Measurements from ENCODE around the gene PRPF39. TPM values are rescaled to one million over a fixed set of nuclear protein-coding genes. Genes with fewer than 3 reads are reported as not detected.

The PRPF39 gene
- total RNA-seq, 5 donors from 2014 or later (not counting 1 experiment from before 2014, with no cell fraction given): 54.4 to 62.5 (median 56.9) TPM

- Mint-ChIP-seq H3K36me3 (peaks cover 20% of the 10 kb centered on the region), H3K4me1 (no peaks in the 10 kb centered on the region), H3K27ac (no peak overlapping the region), H3K27me3 (no peaks in the 10 kb centered on the region), H3K4me3 (no peak overlapping the region), H3K9me3 (no peaks in the 10 kb centered on the region)
- H3K4me1 ChIP-seq (ENCODE audit: control insufficient read depth in 1 of 2, extremely low read depth in 1 of 2, insufficient read depth in 2 of 2, low read length in 2 of 2): no peaks in the 10 kb centered on the region
- H3K36me3 ChIP-seq (ENCODE audit: control insufficient read depth in 2 of 2, extremely low read depth in 1 of 2, insufficient read depth in 1 of 2, low read length in 1 of 2): peaks cover 2 to 13% of the 10 kb centered on the region in 2 donors
- DNase-seq: no peak
- H3K27me3 ChIP-seq (replicated peaks in 1 of 2; ENCODE audit: control insufficient read depth in 2 of 2, extremely low read depth in 1 of 2, insufficient read depth in 2 of 2, low read length in 1 of 2): no peaks in the 10 kb centered on the region
- ChIA-PET CTCF (interaction anchor here in 1 of 2 donors (0.5 to 0.6 kb wide), 2 partner anchors 25 to 95 kb away, joined by 3 to 5 read pairs; no protein-coding TSS in a partner anchor), POLR2A (interaction anchor here in 1 of 2 donors (0.7 kb wide), 1 partner anchor 7 kb away, joined by 6 read pairs; no protein-coding TSS in a partner anchor)
- no peak overlapping the region for H3K27ac ChIP-seq (ENCODE audit: low read length)
- ATAC-seq (replicated peaks in 1 of 4): no peak
- WGBS (ENCODE audit: insufficient coverage): 93% methylated on average over 3 of the region's 5 CpGs
- H3K4me3 ChIP-seq (ENCODE audit: control insufficient read depth in 1 of 2, extremely low read depth in 1 of 2, low read length in 1 of 2): no peak overlapping the region
- H3K9me3 ChIP-seq: no peaks in the 10 kb centered on the region
Measured at GRCh38 chr14:45044638-45045037, 39.3 kb upstream of the PRPF39 start.

- Histone ChIP-seq H3K4me1 (ENCODE audit: control insufficient read depth in 1 of 2, extremely low read depth in 1 of 2, insufficient read depth in 2 of 2, low read length in 2 of 2) (no peaks in the 10 kb centered on the region), H3K27me3 (replicated peaks in 1 of 2; ENCODE audit: control insufficient read depth in 2 of 2, extremely low read depth in 1 of 2, insufficient read depth in 2 of 2, low read length in 1 of 2) (no peaks in the 10 kb centered on the region), H3K9me3 (no peaks in the 10 kb centered on the region), H3K4me3 (ENCODE audit: control insufficient read depth in 1 of 2, extremely low read depth in 1 of 2, low read length in 1 of 2) (no peak overlapping the region), H3K36me3 (ENCODE audit: control insufficient read depth in 2 of 2, extremely low read depth in 1 of 2, insufficient read depth in 1 of 2, low read length in 1 of 2) (peaks cover 3 to 5% of the 10 kb centered on the region in 2 donors), H3K27ac (ENCODE audit: low read length) (no peak overlapping the region)
- whole genome bisulfite sequencing (ENCODE audit: insufficient coverage): 90% methylated on average over 2 of the region's 2 CpGs
- Mint-ChIP-seq H3K4me1 (no peaks in the 10 kb centered on the region), H3K36me3 (peaks cover 31% of the 10 kb centered on the region), H3K27ac (no peak overlapping the region), H3K9me3 (no peaks in the 10 kb centered on the region), H3K4me3 (no peak overlapping the region), H3K27me3 (no peaks in the 10 kb centered on the region)
- ChIA-PET POLR2A (no interaction called here), CTCF (interaction anchor here in 1 of 2 donors (0.6 kb wide), 1 partner anchor 83 kb away, joined by 5 read pairs; no protein-coding TSS in a partner anchor)
- DNase-seq: no peak
- no peak for ATAC-seq (replicated peaks in 1 of 4)
Measured at GRCh38 chr14:45048385-45048784, 35.5 kb upstream of the PRPF39 start.

- no peak overlapping the region for H3K4me3 ChIP-seq (ENCODE audit: control insufficient read depth in 1 of 2, extremely low read depth in 1 of 2, low read length in 1 of 2)
- no peaks in the 10 kb centered on the region for H3K27me3 ChIP-seq (replicated peaks in 1 of 2; ENCODE audit: control insufficient read depth in 2 of 2, extremely low read depth in 1 of 2, insufficient read depth in 2 of 2, low read length in 1 of 2)
- no peak overlapping the region for H3K27ac ChIP-seq (ENCODE audit: low read length)
- Mint-ChIP-seq H3K36me3 (peaks cover 43% of the 10 kb centered on the region), H3K27me3 (no peaks in the 10 kb centered on the region), H3K4me1 (no peaks in the 10 kb centered on the region), H3K27ac (no peak overlapping the region), H3K9me3 (peaks cover 0 to under 1% (median 0%) of the 10 kb centered on the region in 3 donors), H3K4me3 (no peak overlapping the region)
- H3K4me1 ChIP-seq (ENCODE audit: control insufficient read depth in 1 of 2, extremely low read depth in 1 of 2, insufficient read depth in 2 of 2, low read length in 2 of 2): no peaks in the 10 kb centered on the region
- H3K9me3 ChIP-seq: no peaks in the 10 kb centered on the region
- DNase-seq (no peak), ATAC-seq (replicated peaks in 1 of 4) (no peak)
- CTCF ChIA-PET: no interaction called here
- POLR2A ChIA-PET: no interaction called here
- peaks cover 0 to 12% of the 10 kb centered on the region in 2 donors for H3K36me3 ChIP-seq (ENCODE audit: control insufficient read depth in 2 of 2, extremely low read depth in 1 of 2, insufficient read depth in 1 of 2, low read length in 1 of 2)
Measured at GRCh38 chr14:45051180-45051579, 32.7 kb upstream of the PRPF39 start.

- no CpG with 5 or more reads among the region's 4 CpGs for WGBS (ENCODE audit: insufficient coverage)
- DNase-seq (no peak), ATAC-seq (replicated peaks in 1 of 4) (no peak)
- H3K27ac ChIP-seq (ENCODE audit: low read length): no peak overlapping the region
- peaks cover 2% of the 10 kb centered on the region for H3K9me3 ChIP-seq
- no peak overlapping the region for H3K27ac Mint-ChIP-seq
- no peaks in the 10 kb centered on the region for H3K27me3 Mint-ChIP-seq
- CTCF ChIA-PET: interaction anchor here in 1 of 2 donors (1.0 kb wide), 1 partner anchor 155 kb away, joined by 3 read pairs; a partner anchor contains a TSS
- H3K36me3 ChIP-seq (ENCODE audit: control insufficient read depth in 2 of 2, extremely low read depth in 1 of 2, insufficient read depth in 1 of 2, low read length in 1 of 2): peaks cover 0 to 12% of the 10 kb centered on the region in 2 donors
- no peaks in the 10 kb centered on the region for H3K4me1 Mint-ChIP-seq
- H3K4me3 Mint-ChIP-seq: no peak overlapping the region
- no peak overlapping the region for H3K4me3 ChIP-seq (ENCODE audit: control insufficient read depth in 1 of 2, extremely low read depth in 1 of 2, low read length in 1 of 2)
- peaks cover 44% of the 10 kb centered on the region for H3K36me3 Mint-ChIP-seq
- no peaks in the 10 kb centered on the region for H3K4me1 ChIP-seq (ENCODE audit: control insufficient read depth in 1 of 2, extremely low read depth in 1 of 2, insufficient read depth in 2 of 2, low read length in 2 of 2)
- POLR2A ChIA-PET: no interaction called here
- no peaks in the 10 kb centered on the region for H3K27me3 ChIP-seq (replicated peaks in 1 of 2; ENCODE audit: control insufficient read depth in 2 of 2, extremely low read depth in 1 of 2, insufficient read depth in 2 of 2, low read length in 1 of 2)
- peaks cover 0 to 8% (median 0%) of the 10 kb centered on the region in 3 donors for H3K9me3 Mint-ChIP-seq
Measured at GRCh38 chr14:45051896-45052295, 32.0 kb upstream of the PRPF39 start.

GRCh38 chr14:45057349-45057748 is 26.6 kb upstream of the PRPF39 start:
- Histone ChIP-seq H3K4me3 (ENCODE audit: control insufficient read depth in 1 of 2, extremely low read depth in 1 of 2, low read length in 1 of 2) (no peak overlapping the region), H3K27me3 (replicated peaks in 1 of 2; ENCODE audit: control insufficient read depth in 2 of 2, extremely low read depth in 1 of 2, insufficient read depth in 2 of 2, low read length in 1 of 2) (no peaks in the 10 kb centered on the region), H3K27ac (ENCODE audit: low read length) (no peak overlapping the region), H3K9me3 (peaks cover 2% of the 10 kb centered on the region), H3K4me1 (ENCODE audit: control insufficient read depth in 1 of 2, extremely low read depth in 1 of 2, insufficient read depth in 2 of 2, low read length in 2 of 2) (no peaks in the 10 kb centered on the region), H3K36me3 (ENCODE audit: control insufficient read depth in 2 of 2, extremely low read depth in 1 of 2, insufficient read depth in 1 of 2, low read length in 1 of 2) (peaks cover 0 to 12% of the 10 kb centered on the region in 2 donors)
- Mint-ChIP-seq H3K36me3 (peaks cover 54% of the 10 kb centered on the region), H3K27ac (no peak overlapping the region), H3K9me3 (peaks cover 0 to 8% (median 0%) of the 10 kb centered on the region in 3 donors), H3K4me1 (no peaks in the 10 kb centered on the region), H3K4me3 (no peak overlapping the region), H3K27me3 (no peaks in the 10 kb centered on the region)
- no peak for ATAC-seq (replicated peaks in 1 of 4)
- no CpG with 5 or more reads among the region's 2 CpGs for WGBS (ENCODE audit: insufficient coverage)
- ChIA-PET POLR2A (no interaction called here), CTCF (no interaction called here)
- no peak for DNase-seq

- H3K4me1 Mint-ChIP-seq: no peaks in the 10 kb centered on the region
- Histone ChIP-seq H3K27ac (ENCODE audit: low read length) (no peak overlapping the region), H3K4me3 (ENCODE audit: control insufficient read depth in 1 of 2, extremely low read depth in 1 of 2, low read length in 1 of 2) (no peak overlapping the region), H3K4me1 (ENCODE audit: control insufficient read depth in 1 of 2, extremely low read depth in 1 of 2, insufficient read depth in 2 of 2, low read length in 2 of 2) (no peaks in the 10 kb centered on the region), H3K9me3 (peaks cover 2% of the 10 kb centered on the region), H3K36me3 (ENCODE audit: control insufficient read depth in 2 of 2, extremely low read depth in 1 of 2, insufficient read depth in 1 of 2, low read length in 1 of 2) (peaks cover 0 to 9% of the 10 kb centered on the region in 2 donors), H3K27me3 (replicated peaks in 1 of 2; ENCODE audit: control insufficient read depth in 2 of 2, extremely low read depth in 1 of 2, insufficient read depth in 2 of 2, low read length in 1 of 2) (no peaks in the 10 kb centered on the region)
- no peaks in the 10 kb centered on the region for H3K27me3 Mint-ChIP-seq
- H3K4me3 Mint-ChIP-seq: no peak overlapping the region
- ChIA-PET POLR2A (no interaction called here), CTCF (no interaction called here)
- no peak for DNase-seq
- H3K9me3 Mint-ChIP-seq: peaks cover 0 to 8% (median 0%) of the 10 kb centered on the region in 3 donors
- H3K27ac Mint-ChIP-seq: no peak overlapping the region
- ATAC-seq (replicated peaks in 1 of 4): no peak
- peaks cover 54% of the 10 kb centered on the region for H3K36me3 Mint-ChIP-seq
Measured at GRCh38 chr14:45057881-45058364, 26.0 kb upstream of the PRPF39 start.

GRCh38 chr14:45060551-45060950 is 23.4 kb upstream of the PRPF39 start:
- Histone ChIP-seq H3K4me1 (ENCODE audit: control insufficient read depth in 1 of 2, extremely low read depth in 1 of 2, insufficient read depth in 2 of 2, low read length in 2 of 2) (no peaks in the 10 kb centered on the region), H3K4me3 (ENCODE audit: control insufficient read depth in 1 of 2, extremely low read depth in 1 of 2, low read length in 1 of 2) (no peak overlapping the region), H3K27ac (ENCODE audit: low read length) (no peak overlapping the region), H3K27me3 (replicated peaks in 1 of 2; ENCODE audit: control insufficient read depth in 2 of 2, extremely low read depth in 1 of 2, insufficient read depth in 2 of 2, low read length in 1 of 2) (no peaks in the 10 kb centered on the region), H3K9me3 (peaks cover 2% of the 10 kb centered on the region), H3K36me3 (ENCODE audit: control insufficient read depth in 2 of 2, extremely low read depth in 1 of 2, insufficient read depth in 1 of 2, low read length in 1 of 2) (no peaks in the 10 kb centered on the region)
- Mint-ChIP-seq H3K27me3 (no peaks in the 10 kb centered on the region), H3K4me3 (no peak overlapping the region), H3K36me3 (peaks cover 54% of the 10 kb centered on the region), H3K9me3 (peaks cover 0 to 8% (median 0%) of the 10 kb centered on the region in 3 donors), H3K27ac (no peak overlapping the region), H3K4me1 (no peaks in the 10 kb centered on the region)
- POLR2A ChIA-PET: no interaction called here
- CTCF ChIA-PET: no interaction called here
- no peak for DNase-seq
- no peak for ATAC-seq (replicated peaks in 1 of 4)
